HG02852 (cell line): ENCODE data around the gene NAP1L4.

ENCODE experiments used
- ATAC-seq: cut with Tn5 transposase; IDR thresholded peaks from one replicate; pipeline ENCODE4 v1.9.1; 2021; ENCODE audit warnings: mild to moderate bottlenecking, moderate library complexity; ENCODE audit not compliant: unreplicated experiment

Gene NAP1L4

GRCh38 chr11:2995893-2996554 is 3.9 kb upstream of the NAP1L4 start:
- ATAC-seq, result no peak

- ATAC-seq, result no peak
Observed at GRCh38 chr11:2995031-2995561, 3.0 kb upstream of the NAP1L4 start.

- no peak for ATAC-seq
Observed at GRCh38 chr11:2994336-2994730, 2.2 kb upstream of the NAP1L4 start.

- ATAC-seq, result peak; percentile 0
Observed at GRCh38 chr11:2992997-2993325, 832 bp upstream of the NAP1L4 start.

GRCh38 chr11:2991452-2992233 is 486 bp downstream of the NAP1L4 start:
- ATAC-seq, result peak; percentile 39

GRCh38 chr11:2990617-2991451 is 1.3 kb downstream of the NAP1L4 start:
- no peak for ATAC-seq

- ATAC-seq, result no peak
Observed at GRCh38 chr11:2989551-2989950, 2.6 kb downstream of the NAP1L4 start.

GRCh38 chr11:2989006-2989405 is 3.1 kb downstream of the NAP1L4 start:
- no peak for ATAC-seq

- no peak for ATAC-seq
Observed at GRCh38 chr11:2987881-2988861, 4.0 kb downstream of the NAP1L4 start.

GRCh38 chr11:2983908-2984307 is 8.2 kb downstream of the NAP1L4 start:
- ATAC-seq, result no peak

- no peak for ATAC-seq
Observed at GRCh38 chr11:2982214-2982613, 9.9 kb downstream of the NAP1L4 start.

- ATAC-seq, result no peak
Observed at GRCh38 chr11:2981130-2981529, 11.0 kb downstream of the NAP1L4 start.

- no peak for ATAC-seq
Observed at GRCh38 chr11:2980168-2980840, 11.8 kb downstream of the NAP1L4 start.

- no peak for ATAC-seq
Observed at GRCh38 chr11:2977113-2977512, 15.0 kb downstream of the NAP1L4 start.

- ATAC-seq, result no peak
Observed at GRCh38 chr11:2976294-2977063, 15.7 kb downstream of the NAP1L4 start.

- ATAC-seq, result no peak
Observed at GRCh38 chr11:2975594-2975993, 16.5 kb downstream of the NAP1L4 start.

- no peak for ATAC-seq
Observed at GRCh38 chr11:2974272-2974671, 17.9 kb downstream of the NAP1L4 start.

GRCh38 chr11:2968341-2968900 is 23.7 kb downstream of the NAP1L4 start:
- ATAC-seq, result no peak

- ATAC-seq, result no peak
Observed at GRCh38 chr11:2964782-2965181, 27.3 kb downstream of the NAP1L4 start.
